PC-9 (cell line): ENCODE data around the gene QRFP.

Experiments
- CTCF ChIP-seq: fragments of 200-600 bp; sonication (generic); conservative IDR thresholded peaks from 2 replicates; pipeline ENCODE4 v1.6.1; 2017; ENCODE audit warnings: mixed run types, antibody characterized with exemption, mild to moderate bottlenecking, moderate library complexity
- EZH2 ChIP-seq: fragments of 200-600 bp; sonication (generic); IDR thresholded peaks from 2 replicates; pipeline ENCODE4 v1.8.0; 2017; ENCODE audit warnings: antibody characterized with exemption, low read depth

GRCh38 chr9:130929571-130930038 lies 33.0 kb upstream of the QRFP start:
- no peak for TF ChIP-seq EZH2
- TF ChIP-seq CTCF: no peak
